ENCODE results near the gene LPP. TPM values are rescaled to one million over a fixed set of nuclear protein-coding genes. Genes with fewer than 3 reads are reported as not detected.

The LPP gene
- total RNA-seq, 8 experiments from 2014 or later: 6.0 to 77.8 (median 15.4) TPM

- no peak for ATAC-seq (replicated peaks in 6 of 8)
- in situ Hi-C loops (cut with MboI; ENCODE audit: low pct_unique_long_range_greater_than_20kb in 2 of 9, low sequenced_read_pairs in 9 of 9, unreplicated experiment in 9 of 9): no loop called here
- Histone ChIP-seq H3K4me1 (replicated peaks in 1 of 2) (peaks cover 4 to 14% of the 10 kb centered on the region in 2 donors), H3K27ac (no peak overlapping the region), H3K4me3 (no peak overlapping the region)
- WGBS, 10 experiments: 69 to 100% (median 88%) methylated on average over 1 to 6 of the region's 6 CpGs; no CpG with 5 or more reads in 2 of the 10 experiments
These were observed 42.5 kb downstream of the LPP start for GRCh38 chr3:188196232-188196990.

GRCh38 chr3:188197388-188197847, 43.5 kb downstream of the LPP start:
- in situ Hi-C loops (cut with MboI; ENCODE audit: low pct_unique_long_range_greater_than_20kb in 2 of 9, low sequenced_read_pairs in 9 of 9, unreplicated experiment in 9 of 9): no loop called here
- WGBS, 10 experiments: 44 to 92% (median 74%) methylated on average over 1 to 6 of the region's 8 CpGs
- H3K4me3 ChIP-seq: no peak overlapping the region
- H3K4me1 ChIP-seq (replicated peaks in 1 of 2): peaks cover 4 to 14% of the 10 kb centered on the region in 2 donors
- ATAC-seq (replicated peaks in 6 of 8): peak in 5 of 8 experiments; percentile 97 to 99 (median 98)
- H3K27ac ChIP-seq: peak overlapping the region; percentile 58 to 65

GRCh38 chr3:188198001-188198400, 44.0 kb downstream of the LPP start:
- in situ Hi-C loops (cut with MboI; ENCODE audit: low pct_unique_long_range_greater_than_20kb in 2 of 9, low sequenced_read_pairs in 9 of 9, unreplicated experiment in 9 of 9): no loop called here
- 80 to 100% (median 100%) methylated on average over 1 to 3 of the region's 3 CpGs; no CpG with 5 or more reads in 3 of the 10 experiments for WGBS, 10 experiments
- Histone ChIP-seq H3K4me1 (replicated peaks in 1 of 2) (peaks cover 4 to 14% of the 10 kb centered on the region in 2 donors), H3K4me3 (no peak overlapping the region), H3K27ac (no peak overlapping the region)
- ATAC-seq (replicated peaks in 6 of 8): no peak

GRCh38 chr3:188198760-188199327, 44.9 kb downstream of the LPP start:
- H3K4me1 ChIP-seq (replicated peaks in 1 of 2): peaks cover 4 to 14% of the 10 kb centered on the region in 2 donors
- in situ Hi-C loops (cut with MboI; ENCODE audit: low pct_unique_long_range_greater_than_20kb in 2 of 9, low sequenced_read_pairs in 9 of 9, unreplicated experiment in 9 of 9): no loop called here
- 74 to 100% (median 97%) methylated on average over 2 to 8 of the region's 9 CpGs; no CpG with 5 or more reads in 4 of the 10 experiments for WGBS, 10 experiments
- no peak overlapping the region for H3K27ac ChIP-seq
- ATAC-seq (replicated peaks in 6 of 8): no peak
- H3K4me3 ChIP-seq: no peak overlapping the region

GRCh38 chr3:188199386-188199785, 45.4 kb downstream of the LPP start:
- peaks cover 4 to 14% of the 10 kb centered on the region in 2 donors for H3K4me1 ChIP-seq (replicated peaks in 1 of 2)
- WGBS, 10 experiments: 87 to 100% (median 100%) methylated on average over 1 to 7 of the region's 8 CpGs; no CpG with 5 or more reads in 2 of the 10 experiments
- no peak for ATAC-seq (replicated peaks in 6 of 8)
- in situ Hi-C loops (cut with MboI; ENCODE audit: low pct_unique_long_range_greater_than_20kb in 2 of 9, low sequenced_read_pairs in 9 of 9, unreplicated experiment in 9 of 9): no loop called here
- no peak overlapping the region for H3K4me3 ChIP-seq
- no peak overlapping the region for H3K27ac ChIP-seq

- no peak for ATAC-seq (replicated peaks in 6 of 8)
- in situ Hi-C loops (cut with MboI; ENCODE audit: low pct_unique_long_range_greater_than_20kb in 2 of 9, low sequenced_read_pairs in 9 of 9, unreplicated experiment in 9 of 9): no loop called here
- WGBS, 10 experiments: 67 to 100% (median 85%) methylated on average over 1 to 2 of the region's 2 CpGs; no CpG with 5 or more reads in 4 of the 10 experiments
- Histone ChIP-seq H3K4me1 (replicated peaks in 1 of 2) (peaks cover 4 to 14% of the 10 kb centered on the region in 2 donors), H3K27ac (no peak overlapping the region), H3K4me3 (no peak overlapping the region)
These were observed 46.5 kb downstream of the LPP start for GRCh38 chr3:188200481-188200880.

GRCh38 chr3:188202358-188203138, 48.6 kb downstream of the LPP start:
- ATAC-seq (replicated peaks in 6 of 8): peak in 3 of 8 experiments; percentile 26 to 39 (median 29)
- no peak overlapping the region for H3K4me3 ChIP-seq
- in situ Hi-C loops (cut with MboI; ENCODE audit: low pct_unique_long_range_greater_than_20kb in 2 of 9, low sequenced_read_pairs in 9 of 9, unreplicated experiment in 9 of 9): no loop called here
- peaks cover 0 to 4% of the 10 kb centered on the region in 2 donors for H3K4me1 ChIP-seq (replicated peaks in 1 of 2)
- H3K27ac ChIP-seq: no peak overlapping the region
- WGBS, 10 experiments: 82 to 98% (median 93%) methylated on average over 2 to 7 of the region's 10 CpGs; no CpG with 5 or more reads in 1 of the 10 experiments

- 29 to 100% (median 76%) methylated on average over 1 to 2 of the region's 2 CpGs; no CpG with 5 or more reads in 2 of the 10 experiments for WGBS, 10 experiments
- no peak for ATAC-seq (replicated peaks in 6 of 8)
- H3K4me1 ChIP-seq (replicated peaks in 1 of 2): peaks cover 10 to 13% of the 10 kb centered on the region in 2 donors
- in situ Hi-C loops (cut with MboI; ENCODE audit: low pct_unique_long_range_greater_than_20kb in 2 of 9, low sequenced_read_pairs in 9 of 9, unreplicated experiment in 9 of 9): no loop called here
- H3K27ac ChIP-seq: no peak overlapping the region
- no peak overlapping the region for H3K4me3 ChIP-seq
These were observed 50.6 kb downstream of the LPP start for GRCh38 chr3:188204526-188204925.

GRCh38 chr3:188205992-188206416, 52.0 kb downstream of the LPP start:
- Histone ChIP-seq H3K4me1 (replicated peaks in 1 of 2) (peaks cover 10 to 13% of the 10 kb centered on the region in 2 donors), H3K27ac (no peak overlapping the region), H3K4me3 (no peak overlapping the region)
- peak in 1 of 8 experiments; percentile 49 for ATAC-seq (replicated peaks in 6 of 8)
- 75 to 100% (median 98%) methylated on average over 2 to 7 of the region's 7 CpGs; no CpG with 5 or more reads in 6 of the 10 experiments for WGBS, 10 experiments
- in situ Hi-C loops (cut with MboI; ENCODE audit: low pct_unique_long_range_greater_than_20kb in 2 of 9, low sequenced_read_pairs in 9 of 9, unreplicated experiment in 9 of 9): no loop called here

- H3K4me1 ChIP-seq (replicated peaks in 1 of 2): peaks cover 10 to 13% of the 10 kb centered on the region in 2 donors
- no peak for ATAC-seq (replicated peaks in 6 of 8)
- no peak overlapping the region for H3K4me3 ChIP-seq
- H3K27ac ChIP-seq: no peak overlapping the region
- 78 to 100% (median 98%) methylated on average over 2 to 3 of the region's 3 CpGs; no CpG with 5 or more reads in 1 of the 10 experiments for WGBS, 10 experiments
- in situ Hi-C loops (cut with MboI; ENCODE audit: low pct_unique_long_range_greater_than_20kb in 2 of 9, low sequenced_read_pairs in 9 of 9, unreplicated experiment in 9 of 9): no loop called here
These were observed 52.8 kb downstream of the LPP start for GRCh38 chr3:188206787-188207186.

- WGBS, 10 experiments: 57 to 100% (median 73%) methylated on average over 1 to 4 of the region's 5 CpGs; no CpG with 5 or more reads in 3 of the 10 experiments
- Histone ChIP-seq H3K4me3 (no peak overlapping the region), H3K4me1 (replicated peaks in 1 of 2) (peaks cover 13 to 15% of the 10 kb centered on the region in 2 donors), H3K27ac (peak overlapping the region; percentile 33 to 74)
- peak in 5 of 8 experiments; percentile 74 to 93 (median 91) for ATAC-seq (replicated peaks in 6 of 8)
- in situ Hi-C loops (cut with MboI; ENCODE audit: low pct_unique_long_range_greater_than_20kb in 2 of 9, low sequenced_read_pairs in 9 of 9, unreplicated experiment in 9 of 9): no loop called here
These were observed 54.1 kb downstream of the LPP start for GRCh38 chr3:188207941-188208515.

- in situ Hi-C loops (cut with MboI; ENCODE audit: low pct_unique_long_range_greater_than_20kb in 2 of 9, low sequenced_read_pairs in 9 of 9, unreplicated experiment in 9 of 9): no loop called here
- Histone ChIP-seq H3K27ac (peak overlapping the region; percentile 33 to 74), H3K4me3 (no peak overlapping the region)
These were observed 54.6 kb downstream of the LPP start for GRCh38 chr3:188208516-188208981.

More at GRCh38 chr3:188208516-188208981, 54.6 kb downstream of the LPP start:
- H3K4me1 ChIP-seq (replicated peaks in 1 of 2): peaks cover 13 to 15% of the 10 kb centered on the region in 2 donors
- whole genome bisulfite sequencing, 10 experiments: 25 to 100% (median 65%) methylated on average over 2 to 7 of the region's 7 CpGs; no CpG with 5 or more reads in 2 of the 10 experiments
- peak in 5 of 8 experiments; percentile 8 to 44 (median 42) for ATAC-seq (replicated peaks in 6 of 8)
